ENCODE results near the gene CALY.

The CALY gene

DNA sequence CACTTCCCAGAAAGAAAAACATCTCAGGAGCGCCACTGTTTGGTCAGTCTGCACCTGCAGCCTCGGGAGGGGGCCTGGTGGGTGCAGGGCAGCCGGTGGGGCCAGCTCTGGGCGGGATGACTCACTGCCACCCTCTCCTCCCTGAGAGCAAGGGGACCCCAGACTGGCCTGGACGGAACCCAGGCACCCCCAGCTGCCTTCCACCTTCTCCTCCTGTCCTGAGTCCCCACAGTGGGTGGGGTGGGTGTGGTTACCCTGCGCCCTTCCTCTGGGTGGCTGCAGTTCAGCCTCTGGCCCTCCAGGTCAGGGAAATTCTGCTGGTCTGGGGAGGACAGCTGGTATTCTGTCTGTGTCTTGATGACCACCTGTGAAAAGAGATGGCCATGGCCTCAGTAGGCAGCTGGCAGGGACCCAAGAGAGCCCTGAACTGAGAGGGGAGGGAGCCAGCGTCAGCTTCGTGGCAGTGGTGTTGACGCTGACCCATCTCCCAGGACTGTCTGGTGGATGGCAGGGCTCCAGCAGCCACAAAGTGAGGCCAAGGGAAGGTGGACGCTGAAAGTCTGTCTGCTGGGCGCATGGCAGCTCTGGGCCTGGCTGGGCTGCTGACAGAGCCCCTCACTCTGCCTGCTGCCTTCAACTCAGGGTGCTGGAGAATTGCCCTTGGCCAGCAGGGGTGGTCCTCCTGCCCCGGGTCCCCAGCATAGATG is 8.9 kb downstream of the CALY start:
- DNase-seq (ENCODE audit: low read depth in 1 of 2, low spot score in 1 of 2), result no peak
- peaks cover 38% of the 10 kb centered on the region for H3K27me3 ChIP-seq (ENCODE audit: insufficient read depth, poor library complexity, severe bottlenecking)
- TF ChIP-seq SPI1 (IDR thresholded peaks at IDR 0.05; ENCODE audit: borderline replicate concordance, low read depth), result no peak
- TF ChIP-seq, protein P1, sequence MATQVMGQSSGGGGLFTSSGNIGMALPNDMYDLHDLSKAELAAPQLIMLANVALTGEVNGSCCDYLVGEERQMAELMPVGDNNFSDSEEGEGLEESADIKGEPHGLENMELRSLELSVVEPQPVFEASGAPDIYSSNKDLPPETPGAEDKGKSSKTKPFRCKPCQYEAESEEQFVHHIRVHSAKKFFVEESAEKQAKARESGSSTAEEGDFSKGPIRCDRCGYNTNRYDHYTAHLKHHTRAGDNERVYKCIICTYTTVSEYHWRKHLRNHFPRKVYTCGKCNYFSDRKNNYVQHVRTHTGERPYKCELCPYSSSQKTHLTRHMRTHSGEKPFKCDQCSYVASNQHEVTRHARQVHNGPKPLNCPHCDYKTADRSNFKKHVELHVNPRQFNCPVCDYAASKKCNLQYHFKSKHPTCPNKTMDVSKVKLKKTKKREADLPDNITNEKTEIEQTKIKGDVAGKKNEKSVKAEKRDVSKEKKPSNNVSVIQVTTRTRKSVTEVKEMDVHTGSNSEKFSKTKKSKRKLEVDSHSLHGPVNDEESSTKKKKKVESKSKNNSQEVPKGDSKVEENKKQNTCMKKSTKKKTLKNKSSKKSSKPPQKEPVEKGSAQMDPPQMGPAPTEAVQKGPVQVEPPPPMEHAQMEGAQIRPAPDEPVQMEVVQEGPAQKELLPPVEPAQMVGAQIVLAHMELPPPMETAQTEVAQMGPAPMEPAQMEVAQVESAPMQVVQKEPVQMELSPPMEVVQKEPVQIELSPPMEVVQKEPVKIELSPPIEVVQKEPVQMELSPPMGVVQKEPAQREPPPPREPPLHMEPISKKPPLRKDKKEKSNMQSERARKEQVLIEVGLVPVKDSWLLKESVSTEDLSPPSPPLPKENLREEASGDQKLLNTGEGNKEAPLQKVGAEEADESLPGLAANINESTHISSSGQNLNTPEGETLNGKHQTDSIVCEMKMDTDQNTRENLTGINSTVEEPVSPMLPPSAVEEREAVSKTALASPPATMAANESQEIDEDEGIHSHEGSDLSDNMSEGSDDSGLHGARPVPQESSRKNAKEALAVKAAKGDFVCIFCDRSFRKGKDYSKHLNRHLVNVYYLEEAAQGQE (IDR thresholded peaks at IDR 0.05; ENCODE audit: insufficient replicate concordance, low read depth), result no peak
- TF ChIP-seq POLR2AphosphoS5 (IDR thresholded peaks at IDR 0.05; ENCODE audit: low read depth), result no peak
- TF ChIP-seq, protein P2, sequence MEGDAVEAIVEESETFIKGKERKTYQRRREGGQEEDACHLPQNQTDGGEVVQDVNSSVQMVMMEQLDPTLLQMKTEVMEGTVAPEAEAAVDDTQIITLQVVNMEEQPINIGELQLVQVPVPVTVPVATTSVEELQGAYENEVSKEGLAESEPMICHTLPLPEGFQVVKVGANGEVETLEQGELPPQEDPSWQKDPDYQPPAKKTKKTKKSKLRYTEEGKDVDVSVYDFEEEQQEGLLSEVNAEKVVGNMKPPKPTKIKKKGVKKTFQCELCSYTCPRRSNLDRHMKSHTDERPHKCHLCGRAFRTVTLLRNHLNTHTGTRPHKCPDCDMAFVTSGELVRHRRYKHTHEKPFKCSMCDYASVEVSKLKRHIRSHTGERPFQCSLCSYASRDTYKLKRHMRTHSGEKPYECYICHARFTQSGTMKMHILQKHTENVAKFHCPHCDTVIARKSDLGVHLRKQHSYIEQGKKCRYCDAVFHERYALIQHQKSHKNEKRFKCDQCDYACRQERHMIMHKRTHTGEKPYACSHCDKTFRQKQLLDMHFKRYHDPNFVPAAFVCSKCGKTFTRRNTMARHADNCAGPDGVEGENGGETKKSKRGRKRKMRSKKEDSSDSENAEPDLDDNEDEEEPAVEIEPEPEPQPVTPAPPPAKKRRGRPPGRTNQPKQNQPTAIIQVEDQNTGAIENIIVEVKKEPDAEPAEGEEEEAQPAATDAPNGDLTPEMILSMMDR (IDR thresholded peaks at IDR 0.05; ENCODE audit: insufficient read depth, low read length), result no peak
- TF ChIP-seq GABPA (IDR thresholded peaks at IDR 0.05; ENCODE audit: low read depth), result no peak
- H3K27ac ChIP-seq (replicated peaks), result no peak overlapping the region
- no peak overlapping the region for H3K4me3 ChIP-seq (replicated peaks; ENCODE audit: insufficient read depth, low read length)

DNA sequence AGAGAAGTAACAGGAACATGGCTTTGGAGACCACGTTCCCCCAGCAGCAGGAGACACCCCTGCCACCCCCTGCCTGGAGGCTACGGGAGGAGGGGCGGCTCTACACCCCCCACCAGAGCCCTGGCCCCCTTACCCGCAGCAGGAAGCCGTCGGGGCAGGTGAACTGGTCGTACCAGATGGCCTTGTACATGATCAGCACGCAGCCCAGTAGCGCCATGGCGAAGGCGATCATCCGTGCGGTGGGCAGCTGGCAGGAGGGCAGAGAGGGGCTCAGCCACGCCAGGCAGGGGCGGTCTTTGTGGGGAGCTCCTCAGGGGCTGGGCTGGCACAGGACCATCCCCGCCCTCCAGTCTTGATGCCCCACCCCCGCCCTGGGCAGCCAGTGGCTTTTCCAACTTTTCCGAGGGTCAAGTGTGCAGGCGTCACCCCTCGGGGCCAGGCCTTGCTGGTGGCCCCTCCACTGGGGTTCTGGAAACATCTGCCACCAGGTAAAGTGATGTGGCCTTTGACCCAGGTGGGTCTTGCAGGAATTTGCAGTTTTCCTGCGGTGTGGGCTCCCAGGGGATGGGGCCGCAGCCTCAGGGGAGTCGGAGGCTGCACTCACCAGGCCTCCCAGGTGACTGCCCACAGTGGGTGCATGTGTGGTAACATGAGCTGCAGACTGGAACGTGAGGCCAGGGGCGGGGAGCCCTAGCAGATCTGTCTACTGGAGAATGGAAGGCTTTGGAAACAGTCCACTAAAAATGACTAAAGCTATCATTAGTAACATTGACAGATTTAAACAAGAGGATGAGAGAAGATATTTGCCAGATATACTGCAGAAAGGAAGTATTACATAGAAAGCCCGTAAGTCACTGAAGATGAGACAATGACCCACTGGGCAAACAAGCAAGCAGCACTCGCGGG is 9.7 kb downstream of the CALY start:
- TF ChIP-seq SPI1 (IDR thresholded peaks at IDR 0.05; ENCODE audit: borderline replicate concordance, low read depth) (no peak), GABPA (IDR thresholded peaks at IDR 0.05; ENCODE audit: low read depth) (no peak)
- TF ChIP-seq, protein P1 (IDR thresholded peaks at IDR 0.05; ENCODE audit: insufficient replicate concordance, low read depth), result no peak
- TF ChIP-seq, protein P2 (IDR thresholded peaks at IDR 0.05; ENCODE audit: insufficient read depth, low read length), result no peak
- Histone ChIP-seq H3K4me3 (replicated peaks; ENCODE audit: insufficient read depth, low read length) (no peak overlapping the region), H3K27me3 (ENCODE audit: insufficient read depth, poor library complexity, severe bottlenecking) (peaks cover 36% of the 10 kb centered on the region), H3K27ac (replicated peaks) (no peak overlapping the region)
- DNase-seq (ENCODE audit: low read depth in 1 of 2, low spot score in 1 of 2), result no peak

DNA sequence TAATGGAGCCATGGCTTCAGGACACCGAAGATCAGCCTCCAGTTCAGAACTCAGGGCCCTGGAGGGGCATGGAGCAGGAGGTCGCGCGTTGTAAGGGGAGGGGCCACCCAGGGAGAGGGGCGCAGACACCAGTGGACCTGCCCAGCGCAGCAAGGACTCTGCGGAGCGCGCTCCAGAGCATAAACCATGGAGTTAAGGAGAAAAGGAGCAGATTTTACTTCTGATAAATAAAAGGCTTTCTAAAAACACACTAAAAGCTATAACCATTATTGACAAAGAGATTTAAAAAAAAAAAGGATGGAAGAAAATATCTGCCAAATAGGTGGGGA is 10.5 kb downstream of the CALY start:
- Histone ChIP-seq H3K27ac (replicated peaks) (no peak overlapping the region), H3K4me3 (replicated peaks; ENCODE audit: insufficient read depth, low read length) (no peak overlapping the region), H3K27me3 (ENCODE audit: insufficient read depth, poor library complexity, severe bottlenecking) (peaks cover 36% of the 10 kb centered on the region)
- DNase-seq (ENCODE audit: low read depth in 1 of 2, low spot score in 1 of 2), result no peak
- TF ChIP-seq, protein P1 (IDR thresholded peaks at IDR 0.05; ENCODE audit: insufficient replicate concordance, low read depth), result no peak
- no peak for TF ChIP-seq SPI1 (IDR thresholded peaks at IDR 0.05; ENCODE audit: borderline replicate concordance, low read depth)
